Activated CD8-positive, alpha-beta T cell treated with anti-CD3 and anti-CD28 coated beads, Interleukin-2, amount 10 ng/mL, durations not matched to agents 7 days and 5 days (primary cell): ENCODE data around the gene CDC5L. TPM values are rescaled to one million over a fixed set of nuclear protein-coding genes. Genes with fewer than 3 reads are reported as not detected.
"Not testable (repeated sequence)": the region's sequence is repeated elsewhere in the genome, so short reads cannot be mapped to it uniquely, and the experiment has no call there.

Experiments used
- ATAC-seq: fragments of 150-1000 bp; cut with Tn5 transposase; one replicate; pipeline ENCODE4 v1.10.0; 2021; ENCODE audit warnings: moderate library complexity
- CTCF ChIA-PET: fragments of 350-600 bp; sonication (Branson Sonifier 250); formaldehyde crosslinking; loops from one replicate; lab custom pipeline; 2021; ENCODE audit warnings: antibody characterized with exemption; lab: Charles Lee
- POLR2A ChIA-PET: fragments of 350-600 bp; sonication (Branson Sonifier 250); formaldehyde crosslinking; loops from one replicate; lab custom pipeline; 2021; ENCODE audit warnings: antibody characterized with exemption; lab: Charles Lee
- DNase-seq: peaks from one replicate; pipeline ENCODE4 v3.0.0-alpha.2; 2020
- H3K27ac Mint-ChIP-seq: one replicate; pipeline ENCODE4 v1.8.0; 2021; ENCODE audit warnings: mild to moderate bottlenecking, mixed read lengths
- H3K27me3 Mint-ChIP-seq: one replicate; pipeline ENCODE4 v1.8.0; 2021; ENCODE audit warnings: low read depth, mixed read lengths
- H3K36me3 Mint-ChIP-seq: one replicate; pipeline ENCODE4 v1.8.0; 2021; ENCODE audit warnings: low read depth, mixed read lengths
- H3K4me1 Mint-ChIP-seq: one replicate; pipeline ENCODE4 v1.8.0; 2021; ENCODE audit warnings: low read depth, mixed read lengths
- H3K4me3 Mint-ChIP-seq: one replicate; pipeline ENCODE4 v1.8.0; 2021; ENCODE audit warnings: mild to moderate bottlenecking, mixed read lengths
- H3K9me3 Mint-ChIP-seq: one replicate; pipeline ENCODE4 v1.8.0; 2022; ENCODE audit warnings: mixed read lengths; ENCODE audit not compliant: insufficient read depth
- total RNA-seq, 2 experiments: library from RNA; stranded (reverse); gene quantifications; one replicate each; pipeline ENCODE4 v1.2.3, GENCODE V29; 2021

The CDC5L gene
- 10 to 100 TPM; 22.6 to 22.7 TPM for total RNA-seq

- peaks cover 36% of the 10 kb centered on the region for H3K4me1 Mint-ChIP-seq
- POLR2A ChIA-PET: interaction anchor here (0.6 to 1.6 kb wide), 10 partner anchors 10 to 1843 kb away, joined by 3 to 7 read pairs (median 3); partner anchors contain the start of genes HSP90AB1 and TMEM151B
- ATAC-seq (peak; percentile 94), DNase-seq (peak; percentile 98)
- CTCF ChIA-PET: interaction anchor here (1.4 kb wide), 1 partner anchor 75 kb away, joined by 4 read pairs; the partner anchor contains the start of gene AARS2
- peaks cover 34% of the 10 kb centered on the region for H3K36me3 Mint-ChIP-seq
- peaks cover 8% of the 10 kb centered on the region for H3K27me3 Mint-ChIP-seq
- no peaks in the 10 kb centered on the region for H3K9me3 Mint-ChIP-seq
- H3K27ac Mint-ChIP-seq: peak within 1 kb of the TSS; percentile 99
- peak within 1 kb of the TSS; percentile 97 for H3K4me3 Mint-ChIP-seq
Observed at GRCh38 chr6:44387346-44388134, at the start of gene CDC5L. Gene CDC5L, plus strand, starts transcription at chr6:44387706. Its CDS starts 118 bp downstream, at chr6:44387824.

DNA sequence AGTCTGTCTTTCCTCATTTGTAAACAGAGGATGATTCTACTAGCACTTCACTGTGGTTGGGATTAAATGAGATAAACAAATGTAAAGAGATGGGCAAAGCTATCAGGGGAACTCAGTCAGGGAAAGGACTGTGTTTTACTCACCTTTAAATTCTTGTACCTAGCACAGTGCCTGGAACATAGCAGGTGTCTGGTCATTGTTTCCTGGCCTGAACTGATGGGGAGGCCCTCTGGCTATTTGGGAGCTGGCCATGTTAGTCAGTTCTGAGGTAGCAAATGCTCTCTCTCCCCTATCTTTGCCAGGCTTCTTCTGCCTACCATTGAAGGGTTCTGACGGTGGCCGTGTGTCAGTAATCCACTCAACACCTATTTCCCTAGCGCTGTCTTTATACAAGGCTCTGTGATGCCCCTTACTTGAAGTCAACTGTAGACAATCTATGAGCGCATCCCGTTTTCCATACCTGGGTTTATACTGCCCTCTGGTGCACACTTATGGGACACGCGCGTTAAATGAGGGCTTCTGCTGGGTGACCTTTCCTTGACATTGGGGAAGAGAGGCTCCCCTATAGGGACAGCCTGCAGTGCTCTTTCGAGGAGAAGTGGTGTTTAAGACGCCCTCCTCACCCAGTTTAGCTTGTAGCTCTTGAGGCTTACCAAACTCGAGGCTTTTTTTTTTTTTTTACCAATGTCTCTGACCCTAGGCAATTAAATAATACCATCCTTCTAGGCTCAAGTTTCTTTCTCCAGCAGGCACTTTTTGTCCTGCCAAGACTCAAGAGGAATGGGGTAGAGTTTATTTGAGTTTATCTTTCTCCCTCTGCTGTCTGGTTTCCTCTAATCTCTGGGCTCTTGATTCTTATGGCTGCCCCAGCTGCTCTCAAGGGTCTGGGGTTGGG lies 49.0 kb upstream of the CDC5L start:
- no peak overlapping the region for H3K27ac Mint-ChIP-seq
- no peaks in the 10 kb centered on the region for H3K9me3 Mint-ChIP-seq
- no peaks in the 10 kb centered on the region for H3K36me3 Mint-ChIP-seq
- ChIA-PET CTCF (interaction anchor here (0.9 to 10.4 kb wide), 17 partner anchors 9 to 243 kb away, joined by 3 to 137 read pairs (median 4); partner anchors contain the start of genes AARS2, NFKBIE and TMEM151B), POLR2A (no interaction called here)
- DNase-seq: peak; percentile 80
- H3K4me1 Mint-ChIP-seq: peaks cover 2% of the 10 kb centered on the region
- ATAC-seq: peak; percentile 91
- peaks cover 26% of the 10 kb centered on the region for H3K27me3 Mint-ChIP-seq
- H3K4me3 Mint-ChIP-seq: no peak overlapping the region

DNA sequence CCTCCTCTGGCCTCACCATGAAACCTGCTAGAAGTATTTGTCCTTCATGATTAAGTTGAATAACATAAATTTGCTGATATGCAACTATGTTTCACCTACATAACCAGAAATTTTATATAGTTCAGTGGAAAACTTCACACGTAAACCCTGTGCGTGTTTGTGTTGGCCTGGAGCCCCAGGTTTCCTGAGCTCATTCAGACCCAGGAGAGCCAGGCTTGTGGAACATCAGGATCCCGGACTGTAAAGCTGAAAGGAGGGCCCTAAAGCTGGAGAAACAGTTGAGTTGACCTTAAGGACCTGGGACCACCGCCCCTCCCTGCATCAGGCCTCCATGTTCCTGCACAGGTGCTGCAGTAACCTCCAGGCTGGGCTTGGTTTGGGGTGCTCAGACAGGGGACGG lies 48.2 kb upstream of the CDC5L start:
- Mint-ChIP-seq H3K9me3 (no peaks in the 10 kb centered on the region), H3K4me3 (no peak overlapping the region), H3K27ac (no peak overlapping the region), H3K36me3 (no peaks in the 10 kb centered on the region), H3K27me3 (peaks cover 34% of the 10 kb centered on the region), H3K4me1 (peaks cover 2% of the 10 kb centered on the region)
- ChIA-PET POLR2A (no interaction called here), CTCF (interaction anchor here (0.8 to 10.4 kb wide), 13 partner anchors 10 to 244 kb away, joined by 3 to 137 read pairs (median 4); partner anchors contain the start of genes AARS2, NFKBIE and TMEM151B)
- ATAC-seq (no peak), DNase-seq (no peak)

DNA sequence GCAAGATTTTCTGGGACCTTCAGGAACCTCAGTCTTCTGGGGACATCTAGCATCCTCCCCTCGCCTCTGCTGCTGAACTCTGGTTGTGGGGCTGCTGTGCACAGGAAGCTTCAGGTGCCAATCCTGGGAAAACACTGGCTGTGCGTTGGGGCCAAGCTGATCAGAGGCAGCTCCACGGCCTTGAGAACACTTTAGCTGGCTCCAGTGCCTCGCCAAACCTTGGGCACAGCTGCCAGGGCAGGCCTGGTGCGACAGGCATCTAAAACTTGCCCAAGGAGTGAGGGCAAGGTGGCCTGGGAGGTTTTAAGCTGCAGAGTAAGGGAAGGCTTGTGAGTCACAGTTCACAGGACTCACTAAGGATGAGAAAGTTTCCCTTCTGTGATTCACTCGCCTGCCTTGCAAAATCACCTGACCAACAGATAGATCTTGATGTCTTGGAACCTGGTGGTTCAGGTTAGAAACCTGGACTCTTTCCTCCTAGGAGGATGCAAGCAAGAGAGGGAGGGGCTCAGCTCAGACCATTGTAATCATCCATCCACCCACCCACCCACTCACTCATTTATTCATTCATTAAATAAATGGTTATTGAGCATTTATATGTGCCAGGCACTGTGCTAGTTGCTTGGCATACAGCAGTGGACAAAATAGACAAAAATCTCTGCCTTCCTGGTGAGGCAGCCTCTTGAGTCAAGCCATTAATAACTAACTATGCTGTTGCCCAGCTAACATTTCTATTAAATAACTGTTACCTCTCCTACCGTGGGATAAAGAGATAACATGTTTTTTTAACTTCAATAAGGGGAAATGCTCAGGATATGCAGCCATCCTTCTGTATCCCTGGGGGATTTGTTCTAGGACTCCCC lies 47.5 kb upstream of the CDC5L start:
- ChIA-PET POLR2A (no interaction called here), CTCF (interaction anchor here (0.8 to 10.4 kb wide), 11 partner anchors 11 to 177 kb away, joined by 3 to 137 read pairs (median 4); partner anchors contain the start of genes AARS2, NFKBIE and TMEM151B)
- H3K9me3 Mint-ChIP-seq: no peaks in the 10 kb centered on the region
- DNase-seq (no peak), ATAC-seq (no peak)
- H3K27ac Mint-ChIP-seq: no peak overlapping the region
- H3K27me3 Mint-ChIP-seq: peaks cover 39% of the 10 kb centered on the region
- peaks cover 2% of the 10 kb centered on the region for H3K4me1 Mint-ChIP-seq
- H3K4me3 Mint-ChIP-seq: no peak overlapping the region
- no peaks in the 10 kb centered on the region for H3K36me3 Mint-ChIP-seq

GRCh38 chr6:44341095-44341890 lies 46.2 kb upstream of the CDC5L start:
- H3K4me3 Mint-ChIP-seq: no peak overlapping the region
- H3K36me3 Mint-ChIP-seq: no peaks in the 10 kb centered on the region
- H3K27me3 Mint-ChIP-seq: peaks cover 48% of the 10 kb centered on the region
- H3K4me1 Mint-ChIP-seq: peaks cover 2% of the 10 kb centered on the region
- ChIA-PET CTCF (interaction anchor here (1.0 to 4.7 kb wide), 2 partner anchors 28 to 74 kb away, joined by 3 to 31 read pairs; partner anchors contain the start of genes AARS2 and NFKBIE), POLR2A (no interaction called here)
- no peak overlapping the region for H3K27ac Mint-ChIP-seq
- DNase-seq (no peak), ATAC-seq (no peak)
- no peaks in the 10 kb centered on the region for H3K9me3 Mint-ChIP-seq

- POLR2A ChIA-PET: no interaction called here
- H3K4me3 Mint-ChIP-seq: no peak overlapping the region
- no peaks in the 10 kb centered on the region for H3K9me3 Mint-ChIP-seq
- DNase-seq (no peak), ATAC-seq (no peak)
- CTCF ChIA-PET: interaction anchor here (1.0 to 4.7 kb wide), 2 partner anchors 29 to 75 kb away, joined by 3 to 31 read pairs; partner anchors contain the start of genes AARS2 and NFKBIE
- H3K27me3 Mint-ChIP-seq: peaks cover 45% of the 10 kb centered on the region
- H3K4me1 Mint-ChIP-seq: peaks cover 2% of the 10 kb centered on the region
- H3K36me3 Mint-ChIP-seq: no peaks in the 10 kb centered on the region
- no peak overlapping the region for H3K27ac Mint-ChIP-seq
Observed at GRCh38 chr6:44342052-44342451, 45.5 kb upstream of the CDC5L start.

DNA sequence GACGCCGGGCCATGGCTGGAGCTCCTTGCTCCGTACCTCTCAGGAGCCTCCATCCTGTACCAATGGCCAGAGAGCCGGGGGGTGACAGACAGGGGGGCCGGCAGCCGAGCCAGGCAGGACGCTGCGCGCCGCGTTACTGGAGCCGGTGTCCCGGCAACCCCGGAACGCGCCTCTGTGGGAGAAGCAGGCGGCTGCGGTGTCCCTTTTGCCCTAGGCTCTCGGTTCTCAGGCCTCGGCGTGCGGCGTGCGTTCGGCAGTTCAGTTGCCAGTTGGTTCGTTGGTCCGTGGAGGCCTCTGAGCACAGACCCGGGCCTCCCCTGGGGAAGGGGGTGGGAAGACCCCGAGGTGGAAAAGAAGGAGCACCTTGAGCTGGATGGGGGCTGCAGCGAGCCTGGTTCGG lies 45.0 kb upstream of the CDC5L start, which contains the start of gene SPATS1:
Gene SPATS1 (plus strand): TSS at position 162 of the 400 bp plus-strand sequence. CDS start 446 bp downstream, outside the sequence.
- CTCF ChIA-PET: interaction anchor here (1.0 to 4.7 kb wide), 3 partner anchors 30 to 75 kb away, joined by 3 to 31 read pairs (median 3); partner anchors contain the start of genes AARS2 and NFKBIE
- no peak within 1 kb of the TSS for H3K27ac Mint-ChIP-seq
- peaks cover 46% of the 10 kb centered on the region for H3K27me3 Mint-ChIP-seq
- DNase-seq: no peak
- no peak for ATAC-seq
- POLR2A ChIA-PET: no interaction called here
- H3K9me3 Mint-ChIP-seq: no peaks in the 10 kb centered on the region
- peaks cover 2% of the 10 kb centered on the region for H3K4me1 Mint-ChIP-seq
- no peak within 1 kb of the TSS for H3K4me3 Mint-ChIP-seq
- H3K36me3 Mint-ChIP-seq: no peaks in the 10 kb centered on the region

GRCh38 chr6:44346818-44347217 lies 40.7 kb upstream of the CDC5L start:
- ATAC-seq, H3K4me1 Mint-ChIP-seq, H3K27ac Mint-ChIP-seq, DNase-seq, CTCF ChIA-PET, H3K4me3 Mint-ChIP-seq, H3K36me3 Mint-ChIP-seq, H3K9me3 Mint-ChIP-seq, POLR2A ChIA-PET: not testable (repeated sequence)
- H3K27me3 Mint-ChIP-seq: peaks cover 42% of the 10 kb centered on the region

- ATAC-seq: no peak
- no peak for DNase-seq
- POLR2A ChIA-PET: no interaction called here
- no peaks in the 10 kb centered on the region for H3K36me3 Mint-ChIP-seq
- no peak overlapping the region for H3K4me3 Mint-ChIP-seq
- CTCF ChIA-PET: no interaction called here
- H3K9me3 Mint-ChIP-seq: no peaks in the 10 kb centered on the region
- no peak overlapping the region for H3K27ac Mint-ChIP-seq
- H3K4me1 Mint-ChIP-seq: no peaks in the 10 kb centered on the region
- H3K27me3 Mint-ChIP-seq: peaks cover 14% of the 10 kb centered on the region
Observed at GRCh38 chr6:44349904-44350649, 37.4 kb upstream of the CDC5L start.

DNA sequence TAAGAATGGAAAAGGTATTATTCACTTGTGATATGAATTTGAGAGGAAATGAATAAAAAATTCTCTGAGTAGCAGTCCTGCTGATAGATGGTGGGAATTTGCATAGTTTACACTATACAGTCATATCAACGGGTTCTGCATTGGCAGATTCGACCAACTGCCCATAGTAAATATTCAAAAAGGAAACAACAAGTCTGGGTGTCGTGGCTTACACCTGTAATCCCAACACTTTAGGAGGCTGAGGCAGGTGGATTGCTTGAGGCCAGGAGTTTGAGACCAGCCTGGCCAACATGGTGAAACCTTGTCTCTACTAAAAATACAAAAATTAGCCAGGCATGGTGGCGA lies 36.9 kb upstream of the CDC5L start:
- DNase-seq, CTCF ChIA-PET, H3K36me3 Mint-ChIP-seq, H3K4me3 Mint-ChIP-seq, H3K4me1 Mint-ChIP-seq, H3K27me3 Mint-ChIP-seq, POLR2A ChIA-PET, ATAC-seq, H3K27ac Mint-ChIP-seq, H3K9me3 Mint-ChIP-seq: not testable (repeated sequence)
